HL-60 (cell line): ENCODE data around the gene BHLHE41.

Experiments used
- POLR2AphosphoS5 ChIP-seq: IDR thresholded peaks from 2 replicates; pipeline ENCODE4 v1.6.1; 2012; ENCODE audit warnings: low read depth
- TF ChIP-seq, protein P1 (sequence below): IDR thresholded peaks from one replicate; pipeline ENCODE4 v1.5.1; 2011; ENCODE audit warnings: low read length, control low read depth, inconsistent platforms; ENCODE audit not compliant: insufficient read depth
- TF ChIP-seq, protein P2 (sequence below): IDR thresholded peaks from 2 replicates; pipeline ENCODE4 v1.6.1; 2012; ENCODE audit warnings: low read depth; ENCODE audit not compliant: insufficient replicate concordance

DNA sequence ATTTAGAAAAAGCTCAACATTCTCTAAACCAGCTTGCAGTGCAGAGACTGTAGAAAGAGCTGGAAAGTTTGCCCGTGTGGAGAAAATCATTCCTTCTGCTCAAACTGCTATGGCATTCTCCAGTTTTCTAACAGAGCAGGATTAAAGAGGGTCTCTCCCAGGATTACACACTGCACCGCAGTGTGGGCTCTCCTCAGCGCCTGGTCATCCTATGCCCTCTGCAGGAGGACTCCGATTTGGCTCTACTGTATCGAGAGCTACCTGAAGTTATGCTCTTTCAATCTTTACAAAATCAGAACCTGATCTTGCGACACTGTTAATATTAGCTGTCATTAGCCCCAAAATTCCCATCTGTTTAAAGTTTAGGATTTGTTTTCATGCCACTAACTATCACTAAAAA is 33.0 kb downstream of the BHLHE41 start:
- TF ChIP-seq, protein P1, sequence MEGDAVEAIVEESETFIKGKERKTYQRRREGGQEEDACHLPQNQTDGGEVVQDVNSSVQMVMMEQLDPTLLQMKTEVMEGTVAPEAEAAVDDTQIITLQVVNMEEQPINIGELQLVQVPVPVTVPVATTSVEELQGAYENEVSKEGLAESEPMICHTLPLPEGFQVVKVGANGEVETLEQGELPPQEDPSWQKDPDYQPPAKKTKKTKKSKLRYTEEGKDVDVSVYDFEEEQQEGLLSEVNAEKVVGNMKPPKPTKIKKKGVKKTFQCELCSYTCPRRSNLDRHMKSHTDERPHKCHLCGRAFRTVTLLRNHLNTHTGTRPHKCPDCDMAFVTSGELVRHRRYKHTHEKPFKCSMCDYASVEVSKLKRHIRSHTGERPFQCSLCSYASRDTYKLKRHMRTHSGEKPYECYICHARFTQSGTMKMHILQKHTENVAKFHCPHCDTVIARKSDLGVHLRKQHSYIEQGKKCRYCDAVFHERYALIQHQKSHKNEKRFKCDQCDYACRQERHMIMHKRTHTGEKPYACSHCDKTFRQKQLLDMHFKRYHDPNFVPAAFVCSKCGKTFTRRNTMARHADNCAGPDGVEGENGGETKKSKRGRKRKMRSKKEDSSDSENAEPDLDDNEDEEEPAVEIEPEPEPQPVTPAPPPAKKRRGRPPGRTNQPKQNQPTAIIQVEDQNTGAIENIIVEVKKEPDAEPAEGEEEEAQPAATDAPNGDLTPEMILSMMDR = no peak
- TF ChIP-seq POLR2AphosphoS5 = no peak
- TF ChIP-seq, protein P2, sequence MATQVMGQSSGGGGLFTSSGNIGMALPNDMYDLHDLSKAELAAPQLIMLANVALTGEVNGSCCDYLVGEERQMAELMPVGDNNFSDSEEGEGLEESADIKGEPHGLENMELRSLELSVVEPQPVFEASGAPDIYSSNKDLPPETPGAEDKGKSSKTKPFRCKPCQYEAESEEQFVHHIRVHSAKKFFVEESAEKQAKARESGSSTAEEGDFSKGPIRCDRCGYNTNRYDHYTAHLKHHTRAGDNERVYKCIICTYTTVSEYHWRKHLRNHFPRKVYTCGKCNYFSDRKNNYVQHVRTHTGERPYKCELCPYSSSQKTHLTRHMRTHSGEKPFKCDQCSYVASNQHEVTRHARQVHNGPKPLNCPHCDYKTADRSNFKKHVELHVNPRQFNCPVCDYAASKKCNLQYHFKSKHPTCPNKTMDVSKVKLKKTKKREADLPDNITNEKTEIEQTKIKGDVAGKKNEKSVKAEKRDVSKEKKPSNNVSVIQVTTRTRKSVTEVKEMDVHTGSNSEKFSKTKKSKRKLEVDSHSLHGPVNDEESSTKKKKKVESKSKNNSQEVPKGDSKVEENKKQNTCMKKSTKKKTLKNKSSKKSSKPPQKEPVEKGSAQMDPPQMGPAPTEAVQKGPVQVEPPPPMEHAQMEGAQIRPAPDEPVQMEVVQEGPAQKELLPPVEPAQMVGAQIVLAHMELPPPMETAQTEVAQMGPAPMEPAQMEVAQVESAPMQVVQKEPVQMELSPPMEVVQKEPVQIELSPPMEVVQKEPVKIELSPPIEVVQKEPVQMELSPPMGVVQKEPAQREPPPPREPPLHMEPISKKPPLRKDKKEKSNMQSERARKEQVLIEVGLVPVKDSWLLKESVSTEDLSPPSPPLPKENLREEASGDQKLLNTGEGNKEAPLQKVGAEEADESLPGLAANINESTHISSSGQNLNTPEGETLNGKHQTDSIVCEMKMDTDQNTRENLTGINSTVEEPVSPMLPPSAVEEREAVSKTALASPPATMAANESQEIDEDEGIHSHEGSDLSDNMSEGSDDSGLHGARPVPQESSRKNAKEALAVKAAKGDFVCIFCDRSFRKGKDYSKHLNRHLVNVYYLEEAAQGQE = no peak
